Stimulated activated CD8-positive, alpha-beta memory T cell treated with anti-CD3 and anti-CD28 coated beads, Interleukin-12 subunit alpha, Interleukin-12 subunit beta, amount 100 ng/mL, for 1 hour (primary cell): ENCODE measurements around the gene RIT2.
"Not testable (repeated sequence)": the region's sequence is repeated elsewhere in the genome, so short reads cannot be mapped to it uniquely, and the experiment has no call there.

Source experiments
- DNase-seq: peaks from one replicate; pipeline ENCODE4 v3.0.0-alpha.2; 2020; ENCODE audit warnings: low read depth

Gene RIT2

DNA sequence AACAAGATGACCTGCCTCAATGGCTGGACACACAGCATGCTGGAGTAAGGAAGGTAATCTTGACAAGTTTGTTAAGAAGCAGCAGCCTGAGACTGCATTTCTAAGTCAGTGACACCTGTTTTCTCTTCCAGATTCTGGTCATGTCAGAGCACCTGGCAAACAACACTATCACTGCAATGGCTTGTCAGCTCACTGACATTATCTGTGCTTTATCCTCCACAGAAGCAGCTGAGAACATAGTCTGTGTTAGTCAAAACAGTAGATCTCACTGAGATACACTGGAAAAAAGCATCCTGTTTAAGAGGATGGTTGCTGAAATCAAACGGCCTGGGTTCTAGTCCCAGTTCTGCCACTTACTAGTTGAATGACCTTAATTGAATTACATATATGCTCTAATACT lies 355.2 kb downstream of the RIT2 start:
- DNase-seq: no peak

DNA sequence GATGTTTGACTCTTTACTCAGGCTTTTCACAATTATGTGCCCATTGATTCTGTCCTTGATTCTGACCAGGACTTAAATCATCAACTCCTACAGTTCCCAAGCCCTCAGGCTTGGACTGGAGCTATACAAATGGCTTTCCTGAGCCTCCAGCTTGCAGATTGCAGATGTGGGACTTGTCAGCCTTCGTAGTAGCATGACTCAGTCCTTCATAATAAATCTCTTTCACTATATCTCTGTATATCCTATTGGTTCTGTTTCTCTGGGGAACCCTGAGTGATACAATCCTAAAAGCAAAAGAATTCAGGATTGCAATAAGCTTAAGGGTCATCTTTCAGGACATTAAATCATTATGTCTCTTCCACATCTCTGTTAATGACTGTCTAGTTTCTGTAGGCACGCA lies 356.6 kb downstream of the RIT2 start:
- DNase-seq: no peak

DNA sequence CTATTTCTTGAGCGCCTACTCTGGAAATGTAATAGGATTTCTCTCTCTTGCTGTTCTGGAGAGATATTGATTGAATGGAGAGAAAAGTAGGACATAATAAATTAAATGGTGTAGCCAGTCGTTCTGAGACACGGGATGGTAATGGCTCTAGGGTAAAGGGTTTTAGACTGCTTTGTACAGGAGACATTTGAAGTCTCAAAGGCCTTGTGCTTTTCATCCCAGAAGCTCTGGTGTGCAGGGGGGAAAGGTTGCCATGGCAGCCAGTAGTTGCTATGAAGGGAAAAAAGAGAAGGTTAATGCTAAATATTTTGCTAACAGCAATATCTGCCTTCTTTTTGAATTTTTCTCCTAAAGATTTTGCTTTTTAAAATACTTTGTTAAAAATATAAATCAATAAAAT lies 359.3 kb downstream of the RIT2 start:
- no peak for DNase-seq

DNA sequence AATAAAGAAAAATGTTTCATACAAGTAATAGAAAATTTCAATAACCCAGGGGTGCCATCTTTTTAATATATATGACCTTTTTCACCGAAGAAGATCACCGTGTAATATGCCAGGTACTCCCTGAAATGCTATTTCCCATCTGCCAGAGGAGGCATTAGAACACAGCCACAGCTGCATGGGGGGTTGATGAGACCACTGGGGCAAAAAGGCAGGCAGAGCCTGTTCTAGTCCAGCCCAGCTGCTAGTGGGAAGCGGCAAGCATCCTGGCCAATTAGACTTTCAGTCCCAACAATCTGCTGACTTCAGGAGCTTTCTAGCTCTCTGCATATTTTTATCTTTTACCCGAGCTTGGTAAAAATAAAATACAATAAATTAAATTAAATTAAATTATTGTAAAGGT lies 362.6 kb downstream of the RIT2 start:
- no peak for DNase-seq

DNA sequence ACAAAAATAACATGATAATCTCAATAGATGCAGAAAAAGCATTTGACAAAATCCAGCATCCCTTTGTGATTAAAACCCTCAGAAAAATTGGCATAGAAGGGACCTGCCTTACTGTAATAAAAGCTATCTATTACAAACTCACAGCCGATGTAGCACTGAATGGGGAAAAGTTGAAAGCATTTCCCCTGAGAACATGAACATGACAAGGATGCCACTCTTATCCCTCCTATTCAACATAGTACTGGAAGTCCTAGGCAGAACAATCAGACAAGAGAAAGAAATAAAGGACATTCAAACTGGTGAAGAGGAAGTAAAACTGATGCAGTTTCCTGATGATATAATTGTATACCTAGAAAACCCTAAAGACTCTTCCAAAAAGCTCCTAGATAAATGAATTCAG lies 368.7 kb downstream of the RIT2 start:
- DNase-seq: no peak

DNA sequence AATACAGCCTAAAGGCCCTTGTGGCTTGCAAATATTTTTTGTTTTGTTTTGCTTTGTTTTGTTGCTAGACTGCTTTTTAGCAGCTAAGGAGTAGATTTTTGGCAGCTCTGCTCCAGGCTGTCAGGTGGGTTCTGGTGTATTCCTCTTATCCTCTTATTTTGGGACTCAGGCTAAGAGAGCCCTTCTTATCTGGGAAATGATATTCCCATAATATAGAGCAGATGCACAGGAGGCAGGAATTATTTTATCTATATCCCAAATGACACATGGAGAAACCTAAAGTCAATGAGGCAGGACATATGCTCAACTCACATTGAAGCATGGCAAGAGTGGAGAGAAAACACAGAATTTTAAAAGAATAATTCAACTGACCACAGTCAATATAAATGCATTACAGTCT lies 369.6 kb downstream of the RIT2 start:
- DNase-seq: no peak

DNA sequence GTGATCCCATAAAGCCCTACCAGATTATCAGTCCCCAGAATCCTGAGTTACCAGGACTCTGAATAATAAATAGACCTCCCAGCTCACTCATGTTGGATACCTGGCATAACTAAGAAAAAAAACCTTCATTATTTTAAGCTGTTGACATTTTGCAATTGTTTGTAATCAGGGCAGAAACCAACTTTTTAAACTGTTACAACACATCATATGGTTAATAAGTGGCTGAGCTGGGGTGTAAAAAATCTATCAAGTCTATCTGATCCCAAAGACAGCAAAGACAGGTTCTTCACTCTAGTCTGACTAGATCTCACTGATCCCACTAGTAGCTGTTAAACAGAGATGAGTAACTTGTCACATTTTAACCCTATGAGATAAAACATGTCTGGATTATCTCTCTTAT lies 370.3 kb downstream of the RIT2 start:
- no peak for DNase-seq

DNA sequence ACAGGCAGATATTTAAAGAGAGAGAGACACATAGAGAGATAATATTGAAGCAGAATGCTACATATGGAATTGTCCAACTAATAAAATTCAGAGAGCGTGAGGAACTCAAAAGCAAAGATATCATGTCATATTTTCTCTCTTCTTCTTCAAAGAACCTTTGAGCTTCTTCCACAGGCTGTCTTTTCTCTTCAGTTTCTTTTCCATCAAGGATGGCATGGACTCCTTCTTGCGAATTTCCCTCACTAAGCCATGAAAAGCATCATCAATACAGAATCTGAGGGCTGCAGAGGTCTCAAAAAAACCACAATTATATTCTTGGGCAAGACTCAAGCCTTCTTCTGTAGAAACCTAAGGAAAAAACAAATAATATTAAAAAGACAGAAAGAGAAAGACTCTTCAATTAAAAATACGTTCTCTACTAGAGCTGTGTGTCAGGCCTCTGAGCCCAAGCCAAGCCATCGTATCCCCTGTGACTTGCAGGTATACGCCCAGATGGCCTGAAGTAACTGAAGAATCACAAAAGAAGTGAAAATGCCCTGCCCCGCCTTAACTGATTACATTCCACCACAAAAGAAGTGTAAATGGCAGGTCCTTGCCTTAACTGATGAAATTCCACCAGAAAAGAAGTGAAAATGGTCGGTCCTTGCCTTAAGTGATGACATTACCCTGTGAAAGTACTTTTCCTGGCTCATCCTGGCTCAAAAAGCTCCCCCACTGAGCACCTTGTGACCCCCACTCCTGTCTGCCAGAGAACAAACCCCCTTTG lies 371.9 kb downstream of the RIT2 start:
- DNase-seq: no peak

DNA sequence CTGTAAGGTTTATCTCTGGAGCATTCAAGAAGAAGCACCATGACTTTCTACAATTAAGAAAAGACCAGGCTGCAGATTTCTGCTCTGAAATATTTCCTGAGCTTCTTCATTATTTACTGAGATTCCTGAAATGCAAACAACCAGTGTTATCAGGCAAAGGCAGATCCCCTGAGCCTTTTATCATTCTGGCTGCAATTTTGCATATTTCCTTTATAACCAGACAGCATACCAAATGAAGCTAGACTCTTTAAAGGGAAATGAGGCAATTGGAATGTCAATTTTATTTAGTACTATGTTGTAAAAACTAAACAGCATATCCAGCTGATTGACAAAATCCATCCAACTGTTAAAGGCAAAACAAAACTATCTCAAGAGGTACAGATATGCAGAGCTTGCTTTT lies 372.5 kb downstream of the RIT2 start:
- no peak for DNase-seq

DNA sequence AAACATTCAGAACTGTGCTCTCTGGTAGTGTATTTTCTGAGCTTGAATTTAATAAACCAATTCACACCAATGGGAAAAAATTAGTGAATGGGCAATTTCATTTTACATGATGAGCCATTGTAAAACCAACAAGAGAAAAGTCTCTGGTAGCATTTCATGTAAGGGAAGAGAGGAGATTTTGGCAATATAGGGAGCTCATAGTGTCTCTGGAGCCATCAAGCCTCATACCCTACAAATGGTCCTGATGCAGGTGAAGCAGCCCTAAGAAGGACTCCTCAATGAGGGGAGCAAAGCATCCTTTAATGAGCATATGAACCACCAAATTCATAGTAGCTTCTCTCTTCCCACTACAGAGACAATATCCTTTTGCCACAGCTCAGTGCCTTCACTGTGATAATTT lies 373.0 kb downstream of the RIT2 start:
- no peak for DNase-seq

DNA sequence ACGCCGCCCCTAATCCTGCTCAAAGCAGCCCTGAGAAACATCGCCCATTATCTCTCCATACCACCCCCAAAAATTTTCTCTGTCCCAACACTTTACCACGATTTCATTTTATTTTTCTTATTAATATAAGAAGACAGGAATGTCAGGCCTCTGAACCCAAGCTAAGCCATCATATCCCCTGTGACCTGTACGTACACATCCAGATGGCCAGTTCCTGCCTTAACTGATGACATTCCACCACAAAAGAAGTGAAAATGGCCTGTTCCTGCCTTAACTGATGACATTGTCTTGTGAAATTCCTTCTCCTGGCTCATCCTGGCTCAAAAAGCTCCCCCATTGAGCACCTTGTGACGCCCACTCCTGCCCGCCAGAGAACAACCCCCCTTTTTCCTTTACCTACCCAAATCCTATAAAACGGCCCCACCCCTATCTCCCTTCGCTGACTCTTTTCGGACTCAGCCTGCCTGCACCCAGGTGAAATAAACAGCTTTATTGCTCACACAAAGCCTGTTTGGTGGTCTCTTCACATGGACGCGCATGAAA lies 373.6 kb downstream of the RIT2 start:
- not testable (repeated sequence) for DNase-seq

DNA sequence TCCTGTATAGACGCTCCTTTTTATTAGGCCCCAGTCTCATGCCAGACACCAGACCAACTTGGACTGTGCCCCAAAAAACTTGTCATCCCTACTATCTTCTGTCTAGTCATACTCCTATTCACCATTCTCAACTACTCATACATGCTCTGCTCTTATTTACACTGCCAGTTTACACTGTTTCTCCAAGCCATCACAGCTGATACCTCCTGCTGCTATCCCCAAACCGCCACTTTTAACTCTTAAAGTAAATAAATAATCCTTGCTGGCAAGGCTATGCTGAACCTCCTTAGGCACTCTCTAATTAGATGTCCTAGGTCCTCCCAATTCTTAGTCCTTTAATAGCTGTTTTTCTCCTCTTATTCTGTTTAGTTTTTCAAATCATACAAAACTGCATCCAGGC lies 374.2 kb downstream of the RIT2 start:
- not testable (repeated sequence) for DNase-seq

DNA sequence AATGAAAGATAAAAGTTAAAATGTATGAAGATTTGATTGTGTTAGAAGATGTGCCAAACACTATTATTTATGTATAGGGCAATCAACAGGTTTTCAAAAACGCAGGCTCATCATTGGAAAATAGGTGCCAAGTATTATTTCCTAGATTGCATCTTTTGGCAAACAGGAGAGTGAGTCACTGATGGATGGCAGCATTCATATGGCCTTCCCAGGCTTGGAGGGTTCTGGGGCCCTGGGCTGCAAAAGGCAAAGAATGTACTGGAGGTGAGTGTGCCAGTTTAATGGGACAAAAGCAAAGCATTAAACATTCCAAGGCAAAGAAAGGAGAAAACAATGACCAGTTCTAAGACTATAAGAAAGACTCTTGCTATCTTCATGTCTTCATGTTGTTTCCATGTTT lies 379.4 kb downstream of the RIT2 start:
- no peak for DNase-seq

DNA sequence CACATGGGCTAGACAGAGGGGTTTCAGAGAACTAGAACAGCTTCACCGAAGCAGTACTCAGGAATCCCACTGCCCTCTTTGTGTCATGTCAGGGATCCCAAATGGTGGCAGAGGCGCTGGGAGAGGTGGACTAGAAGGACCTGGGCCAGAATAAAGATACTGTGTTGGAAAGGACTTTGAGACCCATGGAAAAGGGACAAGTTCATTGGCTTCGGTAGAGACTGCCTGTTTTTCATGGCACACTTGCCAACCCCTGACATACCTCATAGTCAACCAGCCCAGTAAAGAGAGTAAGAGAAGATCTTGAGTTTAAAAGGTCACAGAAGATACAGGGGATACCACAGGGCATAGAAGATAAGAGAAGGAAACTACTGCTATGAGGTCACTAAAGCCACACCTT lies 381.0 kb downstream of the RIT2 start:
- no peak for DNase-seq

DNA sequence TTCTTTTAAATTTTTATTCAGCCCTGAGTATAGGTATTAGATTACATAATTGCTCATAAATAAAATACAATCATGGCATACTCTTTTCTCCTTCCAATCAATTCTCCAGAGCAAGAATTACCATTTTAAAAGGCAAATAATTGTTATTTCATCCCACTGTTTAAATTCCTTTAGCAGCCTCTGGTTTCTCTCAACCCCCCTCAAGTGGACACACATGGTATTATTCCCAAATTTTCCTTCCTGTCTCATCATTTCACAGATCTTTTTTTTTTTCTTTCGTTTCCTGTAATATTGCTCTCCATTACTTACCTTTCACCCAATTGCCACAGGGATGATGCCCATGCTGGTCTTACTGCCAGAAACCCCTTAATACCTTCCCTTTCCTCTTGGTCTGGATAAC lies 385.2 kb downstream of the RIT2 start:
- no peak for DNase-seq

DNA sequence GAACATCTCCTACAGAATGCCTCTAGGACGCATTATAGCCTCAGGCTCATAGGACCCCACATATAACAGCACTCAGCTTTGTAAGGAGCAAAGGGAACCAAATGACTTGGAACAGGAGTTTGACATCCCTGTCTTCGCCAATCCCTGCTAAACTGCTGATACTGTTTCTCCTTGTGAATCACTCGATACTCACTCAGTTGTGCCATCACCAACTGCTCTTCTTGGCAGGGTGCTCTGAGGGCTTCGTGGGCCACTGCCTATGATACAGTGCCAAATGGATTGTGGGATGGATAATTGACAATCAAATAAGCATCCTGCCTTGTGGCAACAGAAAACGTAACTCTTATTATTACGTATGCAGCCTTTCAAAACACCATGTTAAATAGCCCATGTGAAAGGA lies 396.3 kb downstream of the RIT2 start:
- no peak for DNase-seq

DNA sequence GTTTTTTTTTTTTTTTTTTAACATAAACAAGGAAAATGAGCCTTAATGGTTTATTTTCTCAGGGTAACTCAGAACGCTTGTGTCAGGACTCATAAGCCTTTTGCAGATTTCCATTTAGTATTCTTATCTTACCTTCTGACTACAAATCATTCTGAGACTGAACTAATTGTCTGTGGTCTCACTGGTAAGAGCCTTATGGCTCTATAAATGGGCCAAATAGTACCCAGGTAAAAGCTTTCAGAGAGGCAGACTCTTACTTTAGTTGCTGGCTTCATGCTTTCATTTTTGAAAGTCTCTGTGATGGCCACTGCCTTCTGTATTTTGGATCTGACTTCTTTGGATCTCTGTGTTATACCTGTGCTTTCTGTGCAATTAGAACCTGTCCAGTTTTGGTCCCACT lies 403.4 kb downstream of the RIT2 start:
- DNase-seq: no peak

DNA sequence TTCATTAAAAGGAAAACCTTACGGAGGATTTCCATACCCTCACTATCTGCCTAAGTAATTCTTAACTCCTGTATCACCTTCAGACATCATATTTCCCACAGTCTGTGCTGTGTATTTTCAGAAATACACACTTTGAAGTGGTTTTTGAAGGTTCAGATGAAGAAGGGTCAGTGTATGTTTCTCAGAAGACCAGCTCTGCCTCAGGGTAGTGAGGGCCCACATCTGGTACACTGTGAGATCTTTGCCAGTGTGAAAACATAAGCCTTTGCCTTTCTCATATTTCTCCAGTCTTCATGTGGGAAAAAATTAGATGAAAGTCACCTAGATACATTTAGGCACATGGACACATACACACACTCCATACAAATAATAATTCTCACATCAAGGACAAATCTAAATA lies 408.4 kb downstream of the RIT2 start:
- DNase-seq: no peak

DNA sequence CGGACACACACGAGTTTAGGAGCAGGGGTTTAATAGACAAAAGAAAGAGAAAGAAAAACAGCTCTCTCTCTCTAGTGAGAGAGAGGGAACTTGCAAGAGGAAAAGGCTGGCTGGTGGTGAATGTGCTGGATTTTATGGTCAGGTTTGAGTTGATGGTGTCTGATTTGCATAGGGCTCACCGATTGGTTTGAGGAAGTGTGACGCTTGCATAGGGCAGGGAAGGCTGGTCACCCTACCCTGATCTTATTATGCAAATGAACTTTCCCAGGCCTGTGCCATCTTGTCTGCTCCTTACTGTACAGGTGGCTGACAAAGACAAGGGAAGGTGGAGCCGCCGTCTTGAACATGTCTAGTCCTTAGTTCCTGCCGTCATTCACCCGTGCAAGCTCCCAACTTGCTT lies 408.9 kb downstream of the RIT2 start:
- no peak for DNase-seq

DNA sequence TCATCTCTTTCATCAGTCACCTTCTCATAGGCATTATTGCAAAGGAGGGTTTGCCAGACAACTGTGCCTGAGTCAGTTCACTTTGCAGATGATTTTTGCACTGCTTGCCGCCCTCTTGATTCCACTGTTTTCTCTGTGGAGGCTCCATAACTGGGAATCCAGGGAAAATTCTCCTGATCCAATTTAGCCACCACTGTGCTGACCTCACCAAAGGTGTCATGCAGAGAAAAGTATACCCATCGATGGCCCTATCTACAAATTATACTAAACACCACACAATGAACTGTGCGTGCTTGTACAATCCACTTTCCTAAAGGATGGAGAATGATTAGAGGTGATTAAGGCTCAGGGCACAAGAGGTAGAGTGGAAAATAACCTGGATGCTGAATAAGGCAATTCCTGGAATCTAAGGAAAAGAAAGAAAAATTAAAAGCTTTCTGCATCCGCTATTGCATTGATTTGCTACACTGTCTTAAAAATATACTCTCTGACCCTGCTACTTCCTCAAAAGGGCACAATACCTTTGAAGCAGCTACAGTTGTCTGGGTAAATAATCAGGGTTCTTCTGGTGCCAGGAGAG lies 409.4 kb downstream of the RIT2 start:
- no peak for DNase-seq
